GM12864 (cell line): Measurements from ENCODE around the gene TRIM29.

Experiments
- DNase-seq: peaks from one replicate; pipeline ENCODE4 v3.0.0-alpha.2; 2011; ENCODE audit warnings: low read depth
- H3K4me3 ChIP-seq: 2 replicates; pipeline ENCODE4 v1.5.1; 2011; ENCODE audit warnings: mild to moderate bottlenecking, low read depth, low read length, control low read depth
- CTCF ChIP-seq: IDR thresholded peaks from 2 replicates; pipeline ENCODE4 v1.5.1; 2011; ENCODE audit warnings: low read depth, mild to moderate bottlenecking, moderate library complexity, low read length, control low read depth, inconsistent platforms; ENCODE audit errors: missing control alignments

Gene TRIM29

DNA sequence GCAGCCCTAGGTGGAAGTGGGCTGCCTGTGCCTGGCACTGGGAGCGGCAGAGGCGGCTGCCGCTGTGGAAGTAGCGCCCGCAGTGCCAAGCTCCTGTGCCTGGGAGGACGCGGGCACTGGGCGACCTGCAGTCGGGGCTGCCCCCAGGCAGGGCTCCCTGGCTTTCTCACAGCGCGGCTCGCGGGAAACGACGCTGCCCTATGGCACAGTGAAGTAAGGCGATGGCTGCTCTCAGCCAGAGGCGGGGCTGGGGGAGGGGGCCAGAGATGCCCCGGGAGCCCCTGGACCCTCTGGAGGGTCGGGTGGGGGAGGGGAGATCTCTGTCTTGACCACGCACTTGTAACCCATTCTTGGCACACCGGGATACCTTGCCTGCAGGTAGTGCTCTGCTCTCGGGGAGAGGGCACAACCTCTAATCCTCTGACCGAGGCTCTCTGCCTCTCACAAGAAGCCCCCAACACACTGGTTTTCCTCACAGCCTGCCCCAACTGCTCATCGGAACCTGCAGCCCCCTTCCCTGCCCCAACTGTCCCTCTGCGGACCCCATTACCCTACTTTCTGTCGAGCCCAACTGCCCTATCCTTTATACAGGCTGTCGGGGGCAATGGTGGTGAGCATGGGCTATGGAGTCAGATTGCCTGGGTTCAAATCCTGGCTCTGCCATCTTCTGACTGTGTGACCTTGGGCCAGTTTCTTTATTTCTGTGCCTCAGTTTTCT, 32.2 kb upstream of the TRIM29 start:
- TF ChIP-seq CTCF = no peak
- H3K4me3 ChIP-seq = no peak overlapping the region

GRCh38 chr11:120168960-120169681, 31.2 kb upstream of the TRIM29 start:
- peak; percentile 70 for TF ChIP-seq CTCF
- no peak for DNase-seq
- no peak overlapping the region; the same call in 1 of the 2 replicates for H3K4me3 ChIP-seq

More for the DNA sequence above, 32.2 kb upstream of the TRIM29 start:
- no peak for DNase-seq

DNA sequence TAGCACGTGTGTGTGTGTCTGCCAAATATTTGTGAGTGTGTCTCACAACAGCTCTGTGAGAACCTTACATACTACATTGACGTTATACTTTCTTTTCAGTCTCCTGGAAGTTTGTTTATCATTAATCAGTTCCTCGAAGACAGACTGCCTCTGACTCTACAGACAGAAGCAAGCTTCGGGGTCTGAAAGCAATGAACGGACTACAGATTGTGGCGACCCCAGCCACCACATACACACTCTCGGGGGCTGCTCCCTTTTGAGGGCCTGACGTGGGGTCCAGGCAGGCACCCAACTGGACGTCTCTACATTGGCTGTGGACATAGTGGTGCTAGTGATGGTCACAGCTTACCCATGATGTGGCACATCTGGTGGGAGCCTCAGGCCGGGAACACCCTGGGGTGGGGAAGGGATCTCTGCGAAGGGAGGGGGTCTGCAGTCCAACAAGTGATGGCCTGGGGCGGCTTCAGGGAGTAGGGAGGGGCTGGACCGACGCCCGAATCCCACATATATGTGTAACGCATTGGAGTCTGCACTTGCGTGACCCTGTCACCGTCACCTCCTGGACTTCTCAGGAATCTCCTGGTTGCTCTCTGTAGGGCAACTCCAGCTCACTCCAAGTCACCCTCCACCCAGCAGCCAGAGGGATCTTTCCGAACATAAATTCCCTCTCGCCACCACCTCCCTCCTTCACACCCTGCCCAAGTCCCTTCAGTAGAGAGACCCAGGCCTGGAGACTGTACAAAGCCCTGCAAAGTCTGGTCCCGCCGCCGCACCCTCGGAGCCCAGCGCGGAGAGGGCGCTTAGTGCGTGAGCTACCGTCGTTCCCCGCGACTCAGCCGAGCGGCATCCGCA, 30.4 kb upstream of the TRIM29 start:
- no peak for TF ChIP-seq CTCF
- DNase-seq = no peak
- no peak overlapping the region; the same call in 1 of the 2 replicates for H3K4me3 ChIP-seq

DNA sequence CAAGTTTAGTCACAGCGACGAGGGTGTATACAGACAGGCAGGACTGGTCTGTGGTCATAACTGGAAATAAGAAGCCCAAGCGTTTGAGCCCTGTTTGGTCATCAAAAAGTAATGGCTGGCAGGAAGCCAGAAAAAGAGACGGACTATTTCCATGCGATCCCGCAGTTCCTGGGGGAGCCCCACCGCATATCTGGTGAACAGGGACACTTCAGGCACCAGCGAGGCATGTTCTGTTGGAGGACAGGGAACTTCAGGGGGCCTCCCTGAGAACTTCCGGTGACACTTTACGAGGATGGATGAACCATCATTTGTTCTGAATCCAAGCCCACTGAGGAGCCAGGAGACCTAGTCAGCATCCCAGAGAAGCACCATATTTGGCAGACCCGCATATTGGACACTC, 29.7 kb upstream of the TRIM29 start:
- no peak overlapping the region for H3K4me3 ChIP-seq
- TF ChIP-seq CTCF = no peak
- DNase-seq = no peak

GRCh38 chr11:120160436-120160835, 22.5 kb upstream of the TRIM29 start:
- TF ChIP-seq CTCF = no peak
- DNase-seq = no peak
- no peak overlapping the region for H3K4me3 ChIP-seq

GRCh38 chr11:120153221-120153620, 15.3 kb upstream of the TRIM29 start:
- no peak overlapping the region for H3K4me3 ChIP-seq
- no peak for DNase-seq
- no peak for TF ChIP-seq CTCF
